Measurements from ENCODE around the gene ACVR1C. TPM values are rescaled to one million over a fixed set of nuclear protein-coding genes. Genes with fewer than 3 reads are reported as not detected.

The ACVR1C gene
- total RNA-seq, 1 experiment from 2014 or later, result 1.2 TPM

- H3K27ac Mint-ChIP-seq, result no peak overlapping the region
- H3K27me3 Mint-ChIP-seq (ENCODE audit: low read depth), result no peaks in the 10 kb centered on the region
- ChIA-PET POLR2A (no interaction called here), CTCF (no interaction called here)
- no peaks in the 10 kb centered on the region for H3K36me3 Mint-ChIP-seq
- H3K4me1 Mint-ChIP-seq, result no peaks in the 10 kb centered on the region
- no peak for ATAC-seq
- no peak overlapping the region for H3K4me3 Mint-ChIP-seq
- TF ChIP-seq USF2 (CRISPR knock-in tag; IDR thresholded peaks at IDR 0.05), result no peak
- TF ChIP-seq FOXJ3 (CRISPR knock-in tag; IDR thresholded peaks at IDR 0.05; ENCODE audit: borderline replicate concordance), result no peak
- TF ChIP-seq USF1 (CRISPR knock-in tag; IDR thresholded peaks at IDR 0.05), result no peak
- no peak for TF ChIP-seq ETV6 (CRISPR knock-in tag; IDR thresholded peaks at IDR 0.05)
- no peak for TF ChIP-seq PRDM15 (CRISPR knock-in tag; IDR thresholded peaks at IDR 0.05)
- H3K9me3 Mint-ChIP-seq, result peaks cover 5% of the 10 kb centered on the region
- no peak for DNase-seq (ENCODE audit: low spot score)
Measured at GRCh38 chr2:157538064-157538463, 90.6 kb downstream of the ACVR1C start.

- Mint-ChIP-seq H3K9me3 (peaks cover 5% of the 10 kb centered on the region), H3K36me3 (no peaks in the 10 kb centered on the region), H3K27me3 (ENCODE audit: low read depth) (no peaks in the 10 kb centered on the region), H3K4me3 (no peak overlapping the region), H3K4me1 (no peaks in the 10 kb centered on the region), H3K27ac (no peak overlapping the region)
- no peak for DNase-seq (ENCODE audit: low spot score)
- no peak for TF ChIP-seq AFF4 (CRISPR knock-in tag; IDR thresholded peaks at IDR 0.05; ENCODE audit: borderline replicate concordance)
- TF ChIP-seq PRRX2 (CRISPR knock-in tag; IDR thresholded peaks at IDR 0.05), result no peak
- no peak for TF ChIP-seq ZNF281 (CRISPR knock-in tag; IDR thresholded peaks at IDR 0.05)
- no peak for TF ChIP-seq EMX1 (CRISPR knock-in tag; IDR thresholded peaks at IDR 0.05)
- no peak for TF ChIP-seq PRDM15 (CRISPR knock-in tag; IDR thresholded peaks at IDR 0.05)
- no peak for TF ChIP-seq ZNF423 (CRISPR knock-in tag; IDR thresholded peaks at IDR 0.05)
- TF ChIP-seq ZNF232 (CRISPR knock-in tag; IDR thresholded peaks at IDR 0.05), result no peak
- no peak for TF ChIP-seq SOX15 (CRISPR knock-in tag; IDR thresholded peaks at IDR 0.05)
- no peak for TF ChIP-seq SMAD3 (CRISPR knock-in tag; IDR thresholded peaks at IDR 0.05; ENCODE audit: borderline replicate concordance)
- TF ChIP-seq ETV6 (CRISPR knock-in tag; IDR thresholded peaks at IDR 0.05), result no peak
- TF ChIP-seq ZNF416 (CRISPR knock-in tag; IDR thresholded peaks at IDR 0.05), result no peak
- no peak for TF ChIP-seq TP53 (CRISPR knock-in tag; IDR thresholded peaks at IDR 0.05)
- TF ChIP-seq ZNF425 (CRISPR knock-in tag; conservative IDR thresholded peaks at IDR 0.05), result no peak
- no peak for TF ChIP-seq KAT7 (CRISPR knock-in tag; IDR thresholded peaks at IDR 0.05; ENCODE audit: borderline replicate concordance)
- TF ChIP-seq OVOL2 (CRISPR knock-in tag; IDR thresholded peaks at IDR 0.05; ENCODE audit: borderline replicate concordance), result no peak
- no peak for ATAC-seq
- ChIA-PET CTCF (no interaction called here), POLR2A (no interaction called here)
Measured at GRCh38 chr2:157536815-157537214, 91.8 kb downstream of the ACVR1C start.
